GM18909 (cell line): ENCODE data around the gene RPUSD1.

Source experiments
- ATAC-seq: cut with Tn5 transposase; IDR thresholded peaks from one replicate; pipeline ENCODE4 v1.9.1; 2021; ENCODE audit warnings: mild to moderate bottlenecking; ENCODE audit not compliant: unreplicated experiment, poor library complexity

The RPUSD1 gene

GRCh38 chr16:799948-800833 lies 12.0 kb upstream of the RPUSD1 start, which contains the start of gene GNG13:
Gene GNG13 (minus strand): TSS chr16:800734. CDS start chr16:799077, 1,657 bp downstream.
- ATAC-seq, result no peak

GRCh38 chr16:799111-799947 lies 11.1 kb upstream of the RPUSD1 start:
- no peak for ATAC-seq

GRCh38 chr16:798666-799065 lies 10.5 kb upstream of the RPUSD1 start:
- no peak for ATAC-seq

GRCh38 chr16:797686-798085 lies 9.5 kb upstream of the RPUSD1 start:
- ATAC-seq, result no peak

GRCh38 chr16:797120-797420 lies 8.9 kb upstream of the RPUSD1 start:
- ATAC-seq, result no peak

- no peak for ATAC-seq
Measured at GRCh38 chr16:796296-797119, 8.3 kb upstream of the RPUSD1 start.

GRCh38 chr16:795580-796229 lies 7.5 kb upstream of the RPUSD1 start:
- no peak for ATAC-seq

GRCh38 chr16:794853-795466 lies 6.8 kb upstream of the RPUSD1 start:
- no peak for ATAC-seq

GRCh38 chr16:794091-794822 lies 6.1 kb upstream of the RPUSD1 start:
- no peak for ATAC-seq

- no peak for ATAC-seq
Measured at GRCh38 chr16:793414-793813, 5.2 kb upstream of the RPUSD1 start.

- no peak for ATAC-seq
Measured at GRCh38 chr16:792221-792995, 4.2 kb upstream of the RPUSD1 start.

- no peak for ATAC-seq
Measured at GRCh38 chr16:791131-791530, 3.0 kb upstream of the RPUSD1 start.

- ATAC-seq, result no peak
Measured at GRCh38 chr16:790086-790485, 1.9 kb upstream of the RPUSD1 start.

- no peak for ATAC-seq
Measured at GRCh38 chr16:789191-789850, 1.1 kb upstream of the RPUSD1 start.

GRCh38 chr16:788399-789126 lies 382 bp upstream of the RPUSD1 start, which contains the start of gene CHTF18:
Gene CHTF18 (plus strand): TSS chr16:788620. CDS start chr16:788685, 65 bp downstream.
- ATAC-seq, result peak; percentile 65

GRCh38 chr16:787321-787966 lies 737 bp downstream of the RPUSD1 start:
- ATAC-seq, result no peak
